T-helper 1 cell (primary cell): ENCODE data around the gene FGFR2.
A peak's percentile ranks its signal among the peaks of the same experiment; 100 is the strongest.

ENCODE experiments used
- DNase-seq, 5 donors: peaks; one replicate each; pipeline ENCODE4 v3.0.0-alpha.2; 2012 to 2020

The FGFR2 gene

DNA sequence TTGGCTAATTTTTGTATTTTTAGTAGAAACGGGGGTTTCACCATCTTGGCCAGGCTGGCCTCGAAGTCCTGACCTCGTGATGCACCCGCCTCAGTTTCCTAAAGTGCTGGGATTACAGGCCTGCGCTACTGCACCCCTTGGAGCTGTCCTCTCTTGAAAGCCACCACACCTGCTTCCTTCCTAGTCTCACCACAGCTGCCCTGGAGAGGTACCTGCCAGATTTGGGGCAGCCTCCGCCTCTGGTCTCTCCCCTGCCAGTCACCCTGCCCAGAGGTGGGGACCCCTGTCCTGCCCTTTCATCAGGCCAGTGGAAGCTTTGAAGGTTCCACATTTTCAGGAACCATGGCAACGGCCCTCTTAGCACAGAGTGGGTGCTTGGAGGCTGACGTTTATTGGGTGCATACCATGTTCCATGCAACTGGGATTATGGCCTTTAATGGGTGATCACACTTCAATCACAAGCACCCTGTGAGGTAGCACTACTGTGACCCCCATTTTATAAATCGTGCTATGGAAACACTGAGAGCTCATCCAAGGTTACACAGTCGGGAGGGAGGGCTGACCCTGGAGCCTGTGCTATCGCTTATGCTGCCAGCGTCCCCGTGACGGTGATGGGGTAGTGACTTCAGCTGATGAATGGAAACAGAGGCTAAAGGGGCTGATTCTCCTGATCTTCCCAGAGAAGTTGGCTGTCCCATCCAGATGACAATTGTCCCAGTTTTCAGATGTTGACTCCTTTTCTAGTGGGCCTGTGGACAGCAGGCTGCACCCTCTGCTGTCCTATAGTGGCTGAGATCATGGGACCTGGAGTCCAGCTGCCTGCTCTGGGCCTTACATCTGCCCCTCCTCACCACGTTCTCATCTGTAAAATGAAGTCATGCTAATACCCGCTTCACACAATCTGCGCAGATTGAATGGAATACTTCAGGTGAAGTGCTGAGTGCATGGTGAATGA lies 11.5 kb upstream of the FGFR2 start:
- DNase-seq = no peak

DNA sequence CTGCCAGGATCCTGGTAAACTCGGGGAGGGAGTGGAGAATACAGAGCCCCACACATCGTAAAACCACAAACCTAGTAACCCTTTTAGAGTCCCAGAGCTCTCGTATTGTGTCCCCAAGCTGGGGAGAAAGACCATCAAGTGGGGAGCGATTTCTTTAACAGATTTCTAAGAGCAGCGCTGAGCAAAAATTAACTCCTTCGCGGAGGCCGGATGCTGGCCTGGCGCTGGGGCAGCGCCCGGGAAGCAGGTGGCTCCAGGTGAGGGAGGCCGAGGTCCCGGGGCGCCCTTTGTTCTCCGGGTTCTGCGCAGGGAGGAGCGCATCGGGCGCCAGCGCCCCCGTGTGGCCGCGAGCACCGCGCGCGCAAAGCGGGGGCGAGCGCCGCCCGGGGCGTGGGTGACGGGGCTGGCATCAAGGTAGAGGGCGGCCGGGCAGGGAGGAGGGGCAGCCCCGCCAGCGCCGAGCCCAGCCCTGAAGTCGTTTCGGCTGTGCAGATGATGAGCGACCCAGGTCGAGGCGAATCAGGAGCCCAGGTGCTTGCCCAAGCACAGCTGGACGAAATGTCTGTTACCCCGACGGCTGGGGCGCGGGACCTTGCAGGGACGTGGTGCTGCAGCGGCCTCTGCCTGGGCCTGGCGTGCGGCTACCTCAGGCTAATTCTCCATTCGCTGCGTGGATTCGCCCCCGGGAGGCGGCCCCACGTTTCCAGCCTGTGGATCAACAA lies 10.4 kb upstream of the FGFR2 start:
- DNase-seq = peak in 1 of 5 donors; percentile 19

DNA sequence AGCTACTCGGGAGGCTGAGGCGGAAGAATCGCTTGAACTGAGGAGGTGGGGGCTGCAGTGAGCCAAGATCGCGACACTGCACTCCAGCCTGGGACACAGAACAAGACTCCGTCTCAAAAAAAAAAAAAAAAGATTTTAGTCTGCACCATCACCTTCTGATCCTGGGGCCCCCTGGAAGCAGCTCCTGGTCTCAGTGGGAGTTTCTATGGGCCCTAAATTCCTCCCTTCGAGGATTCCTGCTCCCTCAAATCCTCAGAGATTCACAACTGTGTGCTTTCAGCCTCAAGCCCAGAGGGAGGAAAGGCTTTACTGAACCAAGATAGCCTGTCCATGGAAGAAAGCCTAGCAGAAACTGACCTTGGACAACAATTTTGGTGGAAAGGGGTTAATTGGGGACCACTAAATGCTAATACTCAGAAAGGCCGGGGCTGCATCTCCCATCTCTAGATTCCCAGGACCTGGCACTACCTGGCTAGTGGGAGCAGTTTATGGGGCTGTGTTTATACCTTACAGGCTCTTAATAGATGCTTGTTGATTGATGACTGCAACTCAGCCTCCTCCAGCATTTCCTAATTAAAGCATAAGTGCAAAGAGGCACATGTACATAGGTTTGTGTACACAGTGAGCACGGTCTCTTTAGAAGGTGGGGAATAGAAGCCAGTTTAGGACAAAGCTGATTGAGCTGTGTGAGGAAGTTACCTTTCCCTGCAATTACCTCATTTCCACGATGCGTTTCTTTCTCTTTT lies 9.2 kb upstream of the FGFR2 start:
- no peak for DNase-seq

DNA sequence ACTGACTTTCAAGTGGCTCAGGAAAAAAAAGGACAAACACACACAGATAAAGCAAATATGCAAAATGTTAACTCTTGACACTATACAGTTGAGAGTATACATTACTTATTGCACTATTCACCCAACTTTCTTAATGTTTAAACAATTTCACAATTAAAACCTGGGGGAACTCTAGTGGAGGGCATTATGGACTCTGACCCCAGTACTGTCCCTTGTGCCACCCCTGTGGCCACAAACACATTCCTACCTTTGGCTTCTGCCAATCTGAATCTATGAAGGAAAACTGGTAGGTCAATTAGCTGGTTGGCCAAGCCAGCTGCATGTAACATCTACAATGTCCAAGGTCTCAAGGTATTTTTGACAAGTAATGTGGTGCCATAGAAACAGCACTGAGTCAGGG lies 7.5 kb upstream of the FGFR2 start:
- DNase-seq = no peak

DNA sequence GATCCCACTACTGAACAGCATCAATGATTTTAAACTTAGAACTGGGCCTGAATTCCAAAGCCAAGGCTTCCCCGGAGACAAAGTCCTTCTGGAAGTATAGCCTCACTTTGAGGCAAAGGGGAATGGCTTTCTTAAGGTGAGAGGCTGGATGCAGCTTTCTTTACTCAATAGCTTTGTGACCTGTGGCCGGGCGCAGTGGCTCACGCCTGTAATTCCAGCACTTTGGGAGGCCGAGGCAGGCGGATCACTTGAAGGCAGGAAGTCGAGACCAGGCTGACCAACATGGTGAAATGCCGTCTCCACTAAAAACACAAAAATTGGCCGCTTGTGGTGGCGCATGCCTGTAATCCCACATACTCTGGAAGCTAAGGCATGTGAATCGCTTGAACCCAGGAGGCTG lies 3.2 kb upstream of the FGFR2 start:
- no peak for DNase-seq

DNA sequence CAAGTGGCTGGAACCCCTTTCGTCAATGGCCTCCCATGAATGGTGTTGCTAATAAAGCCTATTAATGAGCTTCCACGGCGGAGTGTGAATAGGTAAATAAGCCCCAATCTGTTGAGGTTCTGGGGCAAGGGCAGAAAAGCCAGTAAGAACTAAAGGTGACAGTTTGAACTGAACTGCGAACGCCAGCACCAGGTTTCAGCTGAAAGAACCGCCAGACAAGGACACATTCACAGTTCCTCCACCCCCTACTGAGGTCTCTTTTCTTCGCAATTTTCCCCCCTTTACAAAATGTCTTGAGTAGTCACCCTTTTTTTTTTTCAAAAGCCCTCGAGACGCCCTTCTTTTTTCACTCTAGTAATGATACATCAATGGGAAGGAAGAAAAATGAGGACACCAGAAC lies 2.4 kb upstream of the FGFR2 start:
- DNase-seq = no peak

DNA sequence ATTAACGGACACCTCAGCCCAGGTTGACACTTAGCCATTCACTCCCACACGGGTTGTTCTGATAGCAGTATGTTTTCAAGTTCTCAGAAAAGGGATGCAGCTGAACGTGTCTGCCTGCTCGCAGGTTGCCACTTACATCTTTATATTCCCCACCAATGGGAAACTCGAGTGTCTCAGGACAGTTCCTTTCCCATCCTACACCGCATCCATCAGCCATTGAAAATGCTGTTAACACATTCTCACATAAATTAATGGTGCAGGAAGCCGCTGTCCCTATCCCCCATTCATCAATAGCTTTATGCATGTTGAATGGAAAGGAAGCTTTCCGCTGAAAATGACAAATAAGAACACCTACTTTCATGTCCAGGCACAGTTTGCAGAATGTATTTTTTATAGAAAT lies 1.7 kb upstream of the FGFR2 start:
- no peak for DNase-seq

DNA sequence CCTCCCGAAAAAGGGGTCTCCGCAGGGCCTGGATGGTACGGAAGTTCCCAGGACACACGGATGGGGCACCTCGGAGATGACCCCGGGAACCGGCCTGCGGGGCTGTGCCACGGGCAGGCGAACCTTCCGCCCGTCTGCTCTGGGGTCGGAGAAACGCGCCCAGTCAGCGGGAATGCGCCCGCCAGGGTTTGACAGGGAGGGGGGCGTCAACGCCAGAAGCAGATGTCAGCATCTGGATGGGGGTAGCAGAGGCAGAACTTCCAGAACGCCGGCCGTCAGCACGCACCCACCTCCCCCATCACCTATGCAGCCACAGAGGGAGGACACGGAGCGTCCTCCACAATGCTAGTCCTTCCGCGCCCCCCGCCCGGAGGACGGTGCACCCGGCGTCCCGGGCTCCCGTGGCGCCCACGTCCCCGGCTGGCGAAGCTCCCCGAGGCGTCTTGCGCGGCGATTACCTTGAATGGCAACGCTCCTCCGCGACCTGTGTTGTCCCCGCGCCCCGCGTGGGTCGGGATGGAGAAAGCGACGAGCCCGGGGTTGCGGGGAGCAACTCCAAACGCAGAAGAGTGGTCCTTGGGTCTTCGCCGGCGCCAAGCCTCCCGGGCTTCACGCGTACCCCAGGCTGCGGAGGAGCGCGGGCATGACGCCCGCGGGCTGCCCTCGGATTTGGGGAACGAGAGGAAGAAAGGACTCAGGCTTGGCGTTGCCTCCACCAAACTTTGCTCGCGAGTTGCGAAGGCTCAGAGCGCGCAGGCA lies 561 bp downstream of the FGFR2 start:
- DNase-seq = no peak

DNA sequence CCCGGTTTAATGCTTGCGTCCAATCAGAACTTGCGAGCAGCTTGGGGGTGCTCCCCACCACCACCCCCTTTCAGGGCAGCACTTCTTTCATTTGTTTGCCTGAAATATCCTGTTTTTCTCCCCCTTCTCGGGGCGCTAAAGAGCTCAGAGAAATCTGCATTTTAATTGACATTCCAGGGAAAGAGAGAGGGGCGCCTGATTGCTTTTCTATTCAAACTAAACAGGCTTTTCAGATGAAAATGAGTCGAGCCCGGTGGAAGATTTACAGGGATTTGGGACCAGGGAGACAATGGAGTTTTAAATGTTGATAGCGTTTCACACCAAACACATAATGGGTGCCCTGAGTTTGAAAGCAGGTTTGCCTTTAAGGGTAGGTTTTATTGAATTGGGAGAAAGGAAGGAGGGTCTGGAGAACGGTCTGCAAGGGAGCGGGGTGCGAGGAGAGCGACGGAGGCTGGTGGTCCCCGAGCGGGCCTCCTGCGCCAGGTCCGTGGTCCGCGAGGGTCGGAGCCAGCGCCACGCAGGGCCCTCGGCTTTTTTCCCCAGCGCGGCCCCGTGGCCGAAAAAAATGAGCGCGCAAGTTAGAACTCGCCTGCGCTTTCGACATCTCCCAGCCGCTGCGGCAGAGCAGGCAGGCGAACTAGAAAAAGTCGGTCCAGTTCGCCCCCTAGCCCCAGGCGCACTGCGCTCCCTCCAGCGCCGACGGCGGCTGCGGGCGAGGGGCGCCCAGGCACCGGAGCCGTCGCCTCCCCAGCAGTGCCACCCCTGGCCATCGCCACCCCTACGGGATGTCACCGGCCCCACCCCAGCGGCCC lies 1.3 kb downstream of the FGFR2 start:
- no peak for DNase-seq

DNA sequence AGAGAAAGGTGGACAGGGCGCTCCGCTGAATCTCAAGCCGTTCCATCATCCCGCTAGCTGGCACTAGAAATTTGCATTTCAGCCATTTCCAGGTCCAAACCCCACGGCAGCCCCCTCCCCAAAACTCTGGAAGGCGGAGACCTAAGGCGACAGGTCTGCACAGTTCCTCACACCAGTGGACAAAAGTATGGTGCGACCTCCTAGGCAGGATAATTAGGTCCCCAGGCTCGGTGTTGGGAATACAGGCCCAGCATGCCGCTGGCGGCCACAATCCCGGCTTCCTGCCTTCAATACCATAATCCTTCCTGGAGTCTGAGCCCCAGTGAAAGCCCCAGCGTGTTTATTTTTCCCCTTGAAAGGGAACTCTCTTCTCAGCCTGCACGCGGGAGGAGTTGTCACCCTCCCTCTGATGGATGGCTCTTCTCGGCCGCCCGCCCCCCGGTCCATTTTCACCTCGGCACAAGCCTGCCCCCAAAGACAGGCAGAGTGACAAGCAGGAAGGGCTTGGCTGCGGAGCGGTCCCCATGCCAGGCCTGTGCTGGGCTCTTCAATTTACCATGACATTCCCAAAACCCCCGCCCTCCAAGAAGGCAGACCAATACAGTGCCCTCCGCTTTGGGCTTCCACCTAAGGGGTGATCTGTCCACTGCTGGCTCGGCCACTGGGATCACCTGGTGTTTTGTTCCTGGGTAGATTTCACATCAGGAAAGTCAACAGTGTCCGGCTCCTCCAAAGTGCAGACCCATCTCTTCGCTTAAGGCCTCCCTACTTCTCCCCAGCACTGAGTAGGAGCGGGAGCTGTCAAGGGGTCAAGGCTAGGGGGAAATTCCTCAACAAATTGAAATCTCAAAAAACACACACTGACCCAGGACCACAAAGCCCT lies 2.2 kb downstream of the FGFR2 start:
- no peak for DNase-seq

DNA sequence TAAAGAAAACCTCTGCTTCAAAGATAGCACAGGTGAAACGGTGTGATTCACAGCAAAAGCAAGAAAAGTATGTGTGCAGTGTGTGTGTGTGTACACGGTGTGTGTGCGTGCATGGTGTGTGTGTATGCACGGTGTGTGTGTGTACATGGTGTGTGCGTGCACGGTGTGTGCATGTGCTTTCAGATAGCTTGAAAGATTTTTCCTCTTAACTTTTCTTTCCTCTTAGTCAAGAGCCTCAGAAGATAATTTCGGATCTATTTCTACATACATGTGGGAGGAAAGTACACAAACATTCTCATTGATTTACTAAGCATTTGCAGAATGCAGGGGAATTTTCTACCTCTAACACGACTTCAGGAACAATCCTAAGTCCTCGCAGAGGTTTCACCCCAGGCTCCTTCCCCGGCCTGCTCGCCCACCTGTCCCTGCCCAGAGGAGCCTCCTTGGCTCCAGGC lies 2.9 kb downstream of the FGFR2 start:
- DNase-seq = no peak

DNA sequence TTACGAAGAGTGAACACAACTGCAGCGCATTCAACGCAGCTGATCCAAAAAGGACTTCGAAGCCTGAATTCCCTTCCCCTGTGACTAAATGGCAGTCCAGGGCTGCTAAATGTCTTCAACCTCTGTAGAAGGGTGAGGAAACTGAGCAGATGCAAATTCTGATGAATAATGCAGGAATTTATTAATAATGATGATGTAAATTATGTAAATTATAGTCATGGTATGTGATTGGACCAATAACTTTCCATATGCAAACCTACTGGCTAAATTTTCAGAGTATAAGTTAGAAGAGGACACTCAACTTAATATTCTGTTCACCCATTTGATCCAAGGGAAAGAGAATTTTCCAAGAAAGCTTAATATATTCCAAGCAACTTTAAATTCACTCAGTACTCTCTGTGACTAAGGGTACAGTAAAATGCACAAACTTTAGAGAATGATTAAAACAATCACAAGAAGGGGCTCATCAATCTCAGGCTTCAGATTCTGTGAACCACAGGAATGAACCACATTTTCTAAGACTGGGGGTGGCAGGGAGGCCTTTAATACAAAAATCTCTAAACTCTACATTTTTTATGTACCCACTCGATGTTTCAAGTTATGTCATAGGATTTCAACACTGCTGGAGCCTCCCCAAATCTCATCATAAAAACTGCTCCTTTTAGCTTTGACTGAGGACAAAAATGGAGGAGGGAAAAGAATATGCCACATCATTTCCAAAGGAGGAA lies 3.5 kb downstream of the FGFR2 start:
- no peak for DNase-seq

DNA sequence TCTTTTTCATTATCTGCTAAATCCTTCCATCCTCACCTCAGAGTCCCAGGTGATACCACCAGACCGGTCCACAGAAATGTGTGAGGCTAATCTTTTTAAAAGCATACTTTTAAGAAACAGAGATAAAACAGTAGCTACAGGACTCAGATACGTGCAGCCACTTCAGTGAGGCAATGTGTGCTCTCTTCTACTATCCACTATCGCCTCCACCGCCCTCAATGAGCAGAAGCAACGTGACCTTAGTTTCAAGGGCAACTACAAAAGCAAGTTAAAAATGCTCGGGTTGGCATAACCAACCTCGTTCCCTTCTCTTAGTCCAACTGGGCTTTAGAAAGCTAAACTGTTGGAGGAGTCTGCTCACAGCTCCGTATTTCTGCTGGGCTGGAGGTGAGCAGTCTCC lies 4.2 kb downstream of the FGFR2 start:
- no peak for DNase-seq

DNA sequence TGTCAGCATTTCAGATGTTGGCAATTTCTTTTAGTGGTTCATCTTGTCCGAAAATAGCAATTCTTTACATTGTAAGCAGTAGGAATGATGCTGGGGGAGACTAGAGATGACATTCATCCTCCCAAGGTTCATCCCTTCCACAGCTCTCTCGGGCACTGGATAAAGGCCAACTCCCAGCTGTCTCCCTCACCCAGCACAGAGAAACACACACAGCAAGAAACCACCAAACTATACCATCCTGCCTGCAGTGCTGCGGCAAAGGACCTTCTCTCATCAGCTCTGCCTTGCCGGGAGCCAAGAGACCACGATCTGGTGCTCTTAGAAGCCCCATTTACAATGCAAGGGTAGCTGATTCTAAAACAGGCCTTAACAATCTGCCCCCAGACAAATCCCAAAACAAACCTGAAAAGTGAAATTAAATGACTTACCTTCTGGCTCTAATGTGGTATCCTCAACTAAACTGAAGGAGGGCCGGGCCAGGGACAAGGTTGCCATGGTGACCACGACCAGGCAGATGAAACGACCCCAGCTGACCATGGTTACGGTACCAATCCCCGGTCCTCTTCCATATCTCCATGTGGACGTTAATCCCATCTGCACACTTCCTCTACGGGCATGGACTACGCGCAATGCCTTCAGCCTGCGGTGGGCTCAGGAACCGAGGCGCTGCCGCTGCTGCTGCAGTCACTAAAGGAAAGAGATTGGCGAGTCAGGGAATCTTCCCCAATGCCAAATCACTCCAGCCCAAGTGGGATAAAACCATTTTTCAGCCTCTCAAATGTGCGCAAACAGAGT lies 4.8 kb downstream of the FGFR2 start:
- DNase-seq = no peak

DNA sequence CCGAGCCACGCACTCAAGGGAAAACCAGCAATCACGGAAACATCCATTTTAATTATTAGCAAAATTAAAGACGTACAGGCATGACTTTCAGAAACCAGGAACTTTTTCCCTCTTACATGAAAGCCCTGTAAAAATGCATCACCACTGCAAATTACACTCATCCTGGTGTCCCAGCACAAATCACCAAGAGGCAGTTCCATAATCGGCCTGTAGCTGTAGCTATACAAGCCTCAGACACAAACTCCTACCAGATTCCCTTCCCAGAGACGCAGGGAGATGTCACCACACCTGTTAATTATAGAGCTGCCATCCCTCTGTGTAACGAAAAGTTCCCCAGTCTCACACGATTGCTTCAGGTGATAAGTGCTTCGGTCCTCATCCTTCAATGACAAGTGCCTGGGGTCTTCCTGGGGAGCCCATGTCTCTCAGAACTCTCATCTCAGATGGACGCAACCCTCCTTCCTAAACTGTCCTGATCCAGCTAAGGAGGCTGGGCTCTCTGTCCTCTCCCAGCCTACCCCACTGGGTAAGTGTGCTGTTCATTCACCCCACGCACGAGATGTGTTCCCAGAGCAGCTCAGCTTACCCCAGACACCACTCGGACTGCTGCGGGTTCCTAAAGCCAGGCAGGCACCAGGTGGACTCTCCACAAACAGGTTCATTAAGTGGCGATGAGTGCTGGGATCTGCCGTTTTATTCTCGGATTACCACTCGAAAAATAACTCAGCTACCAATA lies 5.9 kb downstream of the FGFR2 start:
- DNase-seq = no peak

DNA sequence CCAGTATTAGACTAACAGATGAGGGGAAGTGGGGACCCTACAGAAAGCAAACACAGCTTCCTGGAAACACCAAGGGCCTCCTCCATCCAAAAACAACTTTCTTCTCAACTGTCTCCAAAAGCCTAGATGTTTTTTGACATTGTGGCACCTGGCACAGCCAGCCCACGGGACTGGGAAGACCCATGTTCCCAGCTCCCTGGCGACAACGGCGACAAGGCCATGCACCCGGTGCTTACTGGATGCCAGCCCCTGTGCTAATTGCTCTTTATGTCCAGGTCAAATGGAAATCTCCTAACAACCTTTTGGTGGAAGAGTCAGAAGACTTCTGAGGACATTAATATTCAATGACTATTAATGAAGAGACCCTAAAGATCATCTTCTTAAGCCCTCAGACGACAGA lies 7.1 kb downstream of the FGFR2 start:
- DNase-seq = no peak

DNA sequence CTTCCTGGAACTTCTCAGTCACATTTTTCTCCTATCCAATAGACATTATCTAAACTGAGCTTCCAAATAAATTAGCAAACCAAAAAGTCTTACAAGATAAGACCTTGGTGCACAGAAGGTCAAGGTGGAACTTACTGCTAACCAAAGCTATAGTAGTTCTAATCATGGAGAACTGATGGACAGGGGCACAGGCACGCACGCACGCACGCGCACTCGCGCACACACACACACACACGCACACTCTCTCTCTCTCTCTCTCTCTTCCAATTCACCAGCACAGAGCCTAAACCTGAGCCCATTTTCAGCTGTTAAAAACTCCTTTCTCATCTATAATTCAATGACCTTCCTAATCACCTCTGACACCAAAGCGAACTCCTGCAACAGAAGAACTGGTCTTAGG lies 7.5 kb downstream of the FGFR2 start:
- DNase-seq = no peak

DNA sequence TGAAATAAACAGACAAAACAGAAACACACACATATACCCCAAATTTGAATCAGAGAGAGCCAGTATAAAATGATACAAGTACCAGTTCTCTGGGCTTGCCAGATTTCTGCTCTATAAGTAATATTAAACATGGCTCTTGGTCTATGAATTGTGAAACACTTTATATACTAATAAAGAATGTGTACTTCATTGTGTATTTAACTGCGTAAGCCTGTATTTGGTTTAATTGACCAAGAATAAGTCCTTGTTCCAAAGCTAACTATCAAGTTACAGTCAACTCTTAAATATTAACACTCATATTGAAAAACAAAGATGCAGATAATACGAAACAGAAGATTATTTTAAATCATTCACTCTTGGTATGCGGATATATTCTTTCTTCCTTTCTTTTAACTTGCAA lies 8.7 kb downstream of the FGFR2 start:
- DNase-seq = no peak
